Measurements from ENCODE around the gene SLC17A8.
A peak's percentile ranks its signal among the peaks of the same experiment; 100 is the strongest.
"Not testable (repeated sequence)": the region's sequence is repeated elsewhere in the genome, so short reads cannot be mapped to it uniquely, and the experiment has no call there.

SLC17A8 gene

DNA sequence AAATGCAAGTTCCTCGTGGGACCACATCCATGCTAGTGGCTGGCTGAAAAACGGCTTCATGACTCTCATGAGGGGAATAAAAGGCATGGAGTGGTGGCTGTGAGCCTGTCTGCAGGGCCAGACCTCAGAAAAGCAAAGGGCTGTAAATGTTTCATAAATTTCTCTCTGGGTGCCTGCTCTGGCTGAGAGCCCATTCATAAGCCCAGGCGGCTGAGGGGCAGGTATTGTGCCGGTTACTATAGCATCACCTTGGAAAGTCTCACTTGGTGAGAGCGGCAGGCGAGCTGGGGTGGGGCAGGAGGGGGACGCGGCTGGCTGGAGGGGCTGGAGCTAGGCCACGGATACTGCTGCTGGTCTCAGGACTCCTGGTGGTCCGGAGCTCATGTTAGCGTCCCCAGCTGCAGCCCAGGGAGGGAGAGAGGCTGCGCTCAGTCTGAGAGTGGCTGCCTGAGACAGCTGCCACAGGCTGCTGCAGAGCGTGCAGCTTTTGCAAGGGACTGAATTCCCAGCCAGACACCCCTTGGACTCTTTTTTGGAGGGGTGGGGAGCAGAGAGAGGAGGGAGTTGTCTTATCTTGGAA is at the start of gene SLC17A8:
TSS of gene SLC17A8 (plus strand) at position 431 of the 580 bp plus-strand sequence. CDS start 318 bp downstream, outside the sequence.
- FAIRE-seq: no peak

DNA sequence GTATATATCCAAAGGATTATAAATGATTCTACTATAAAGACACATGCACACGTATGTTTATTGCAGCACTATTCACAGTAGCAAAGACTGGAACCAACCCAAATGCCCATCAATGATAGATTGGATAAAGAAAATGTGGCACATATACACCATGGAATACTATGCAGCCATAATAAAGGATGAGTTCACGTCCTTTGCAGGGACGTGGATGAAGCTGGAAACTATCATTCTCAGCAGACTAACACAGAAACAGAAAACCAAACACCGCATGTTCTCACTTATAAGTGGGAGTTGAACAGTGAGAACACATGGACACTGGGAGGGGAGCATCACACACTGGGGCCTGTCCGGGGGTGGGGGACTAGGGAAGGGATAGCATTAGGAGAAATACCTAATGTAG is 48.7 kb upstream of the SLC17A8 start:
- FAIRE-seq: not testable (repeated sequence)

GRCh38 chr12:100311317-100311716 is 45.6 kb upstream of the SLC17A8 start:
- FAIRE-seq: no peak

DNA sequence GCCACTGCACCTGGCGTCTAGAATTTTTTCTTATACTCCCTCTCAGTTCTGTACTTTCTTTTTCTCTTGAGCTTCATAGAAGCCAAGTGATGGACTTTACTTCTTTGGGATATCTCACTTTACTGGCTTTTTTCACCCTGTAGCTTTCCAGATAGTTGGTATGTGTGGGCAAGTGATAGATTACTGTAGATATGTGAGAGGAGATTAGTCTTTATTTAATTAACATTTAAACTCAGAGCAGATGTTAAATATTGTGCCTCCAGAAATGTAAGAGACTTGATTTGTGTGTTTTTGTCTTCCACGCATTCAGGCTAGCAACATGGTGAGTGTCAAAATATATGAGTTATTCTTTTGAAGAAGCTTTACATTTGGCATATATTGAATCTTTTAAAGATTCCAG is 39.5 kb upstream of the SLC17A8 start:
- FAIRE-seq: no peak

DNA sequence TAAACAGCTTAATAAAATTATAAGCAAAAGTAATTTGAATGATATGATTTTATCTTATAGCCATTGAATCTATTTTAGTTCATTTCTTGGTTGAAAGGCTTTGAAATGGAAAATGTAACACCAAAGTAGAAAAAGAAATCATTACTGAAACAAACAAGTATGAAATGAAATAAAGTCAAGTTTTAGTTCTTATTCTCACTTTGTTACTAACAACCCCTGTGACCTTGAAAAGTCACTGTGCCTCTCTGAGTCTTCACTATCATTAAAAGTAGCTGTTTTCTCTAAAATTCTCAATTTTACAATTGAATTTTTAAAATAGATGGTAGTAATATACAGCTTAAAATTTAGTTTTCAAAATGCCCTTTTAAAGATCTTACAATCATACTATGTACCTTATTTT is 32.4 kb upstream of the SLC17A8 start:
- no peak for FAIRE-seq

GRCh38 chr12:100326208-100326607 is 30.7 kb upstream of the SLC17A8 start:
- peak; percentile 47 for FAIRE-seq

DNA sequence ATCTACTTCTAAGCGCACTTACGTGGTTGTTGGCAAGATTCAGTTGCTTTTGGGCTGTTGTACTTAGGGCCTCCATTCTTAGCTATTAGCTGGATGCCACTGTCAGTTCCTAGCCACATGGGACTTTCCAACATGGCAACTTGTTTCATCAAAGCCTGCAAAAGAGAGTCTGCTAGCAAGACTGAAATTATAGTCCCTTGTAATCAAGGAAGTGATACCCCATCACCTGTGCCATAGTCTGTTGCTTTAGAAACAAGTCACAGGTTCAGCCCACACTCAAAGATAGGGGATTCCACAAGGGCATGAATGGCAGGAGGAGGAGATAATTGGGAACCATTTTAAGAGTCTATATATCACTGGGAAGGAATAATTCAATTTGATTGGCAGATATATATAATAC is 27.1 kb upstream of the SLC17A8 start:
- FAIRE-seq: no peak

DNA sequence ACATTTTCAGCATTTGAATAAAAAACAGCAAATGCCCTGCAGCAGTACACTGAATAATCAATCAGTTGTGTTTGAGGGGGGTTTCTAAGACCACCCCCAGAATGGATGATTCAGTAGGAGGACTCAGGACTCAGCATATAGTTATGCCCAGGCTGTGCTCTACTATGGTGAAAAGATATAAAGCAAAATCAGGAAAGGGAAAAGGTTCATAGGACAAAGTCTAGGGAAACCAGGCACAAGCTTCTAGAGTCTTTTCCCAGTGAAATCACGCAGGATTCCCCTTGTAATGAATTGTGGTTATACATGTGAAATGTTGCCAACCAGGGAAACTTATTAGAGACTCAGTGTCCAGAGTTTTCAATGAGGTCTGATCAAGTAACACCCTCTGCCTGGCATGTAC is 25.0 kb upstream of the SLC17A8 start:
- no peak for FAIRE-seq

GRCh38 chr12:100332852-100333251 is 24.0 kb upstream of the SLC17A8 start:
- no peak for FAIRE-seq

DNA sequence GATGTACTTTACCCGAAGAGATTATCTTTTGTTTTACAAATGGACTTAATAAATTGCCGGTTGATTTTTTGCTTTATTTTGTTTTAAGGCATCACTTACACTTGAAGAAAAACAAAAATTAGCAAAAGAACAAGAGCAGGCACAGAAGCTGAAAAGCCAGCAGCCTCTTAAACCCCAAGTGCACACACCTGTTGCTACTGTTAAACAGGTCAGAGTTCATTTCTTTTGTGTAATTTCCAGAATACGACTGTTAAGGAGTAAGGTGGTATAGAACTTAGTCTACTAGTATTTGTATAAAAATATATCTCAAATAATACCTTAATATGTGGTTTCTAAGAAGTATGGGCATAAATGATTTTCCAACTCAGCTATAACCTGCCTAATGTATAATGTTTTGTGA is 19.6 kb upstream of the SLC17A8 start:
- no peak for FAIRE-seq

- peak; percentile 73 for FAIRE-seq
Observed at GRCh38 chr12:100337727-100338126, 19.1 kb upstream of the SLC17A8 start.

- no peak for FAIRE-seq
Observed at GRCh38 chr12:100339071-100339470, 17.8 kb upstream of the SLC17A8 start.

DNA sequence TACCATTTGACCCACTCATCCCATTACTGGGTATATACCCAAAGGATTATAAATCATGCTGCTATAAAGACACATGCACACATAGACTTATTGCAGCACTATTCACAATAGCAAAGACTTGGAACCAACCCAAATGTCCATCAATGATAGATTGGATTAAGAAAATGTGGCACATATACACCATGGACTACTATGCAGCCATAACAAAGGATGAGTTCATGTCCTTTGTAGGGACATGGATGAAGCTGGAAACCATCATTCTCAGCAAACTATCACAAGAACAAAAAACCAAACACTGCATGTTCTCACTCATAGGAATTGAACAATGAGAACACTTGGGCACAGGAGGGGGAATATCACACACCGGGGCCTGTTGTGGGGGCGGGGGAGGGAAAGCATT is 14.0 kb upstream of the SLC17A8 start:
- not testable (repeated sequence) for FAIRE-seq

DNA sequence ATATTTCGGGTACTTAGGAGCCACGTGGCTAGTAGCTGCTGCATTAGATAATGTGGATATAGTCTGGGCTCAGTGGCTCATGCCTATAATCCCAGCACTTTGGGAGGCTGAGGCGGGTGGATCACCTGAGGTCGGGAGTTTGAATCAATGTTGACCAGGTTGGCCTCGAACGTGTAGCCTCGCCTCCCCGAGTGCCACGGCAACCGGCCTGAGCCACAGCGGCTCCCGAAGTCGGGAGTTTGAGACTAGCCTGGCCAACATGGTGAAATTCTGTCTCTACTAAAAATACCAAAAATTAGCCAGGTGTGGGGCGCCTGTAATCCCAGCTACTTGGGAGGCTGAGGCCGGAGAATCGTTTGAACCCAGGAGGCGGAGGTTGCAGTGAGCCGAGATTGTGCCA is 12.5 kb upstream of the SLC17A8 start:
- not testable (repeated sequence) for FAIRE-seq

DNA sequence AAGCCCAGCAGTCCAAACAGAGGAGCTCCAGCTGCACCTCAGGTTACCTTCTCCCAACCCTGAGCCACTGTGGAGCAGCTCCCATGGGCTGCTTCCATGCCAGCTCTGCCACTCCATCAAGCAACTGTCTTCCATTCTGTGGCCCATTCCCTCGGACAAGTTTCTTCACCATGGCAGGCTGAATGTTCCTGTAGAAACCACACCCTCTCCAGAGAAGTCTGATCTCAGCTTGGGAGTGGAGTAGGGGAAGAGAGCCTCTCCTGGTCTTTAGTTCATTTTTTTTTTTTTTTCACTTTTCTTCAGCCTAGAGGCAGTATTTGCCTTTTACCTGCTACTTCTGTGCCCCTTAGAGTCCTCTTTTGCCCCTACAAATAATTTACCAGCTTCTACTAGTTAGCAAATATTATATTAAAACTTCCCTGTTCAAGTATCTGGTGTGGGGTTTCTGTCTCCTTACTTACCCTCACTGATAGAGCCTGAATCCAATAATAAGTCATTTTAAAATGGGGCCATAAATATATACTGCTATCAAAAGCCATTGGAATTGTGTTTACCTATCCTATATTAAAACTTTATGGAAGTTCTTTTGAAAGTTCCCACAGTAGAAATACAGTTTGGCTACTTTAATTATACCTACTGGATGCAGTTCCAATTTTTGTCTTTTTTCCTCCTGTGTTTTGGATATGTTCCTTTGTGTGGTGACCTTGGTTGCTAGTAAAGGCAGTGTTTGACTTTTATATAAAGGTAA is 11.7 kb upstream of the SLC17A8 start:
- no peak for FAIRE-seq

- no peak for FAIRE-seq
Observed at GRCh38 chr12:100346660-100347059, 10.2 kb upstream of the SLC17A8 start.

- no peak for FAIRE-seq
Observed at GRCh38 chr12:100348657-100349454, 8.0 kb upstream of the SLC17A8 start.

DNA sequence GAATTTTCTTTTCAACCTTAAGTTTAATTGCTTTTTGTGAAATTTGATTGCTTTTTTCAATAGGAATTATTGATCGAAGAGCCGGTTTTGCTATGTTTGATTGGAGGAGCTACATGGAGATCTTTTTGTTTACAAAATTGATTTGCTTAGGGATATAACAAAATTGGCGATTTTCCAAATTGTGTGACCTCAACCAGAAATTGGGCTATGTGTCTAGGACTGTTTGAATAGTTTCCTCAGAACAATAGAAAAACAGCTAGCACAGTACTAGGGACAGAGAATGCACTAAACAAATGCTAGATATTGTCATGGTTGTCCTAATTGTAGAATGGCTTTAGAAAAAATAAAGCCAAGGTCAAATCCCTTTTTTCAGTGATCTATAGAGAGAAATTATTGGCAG is 2.4 kb downstream of the SLC17A8 start:
- FAIRE-seq: no peak

DNA sequence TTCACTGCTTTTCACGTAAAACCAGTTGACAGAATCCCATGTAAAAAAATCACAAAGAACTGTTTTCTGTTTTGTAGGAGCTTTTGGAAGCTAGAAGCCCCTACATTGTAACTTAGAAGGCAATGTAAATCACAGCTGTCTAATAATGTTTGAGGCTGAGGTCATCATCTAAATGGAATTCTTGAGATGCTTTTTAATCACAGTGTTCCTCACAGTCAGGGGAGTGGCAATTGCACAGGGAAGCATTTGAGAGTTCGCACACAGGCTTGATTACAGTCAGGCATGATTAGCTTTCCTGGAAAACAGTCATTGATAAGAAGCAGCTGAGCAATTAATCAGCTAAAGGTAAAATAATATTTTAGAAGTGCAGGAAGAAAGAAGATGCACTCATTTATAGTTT is 2.9 kb downstream of the SLC17A8 start:
- no peak for FAIRE-seq

GRCh38 chr12:100360450-100360849 is 3.6 kb downstream of the SLC17A8 start:
- FAIRE-seq: no peak

DNA sequence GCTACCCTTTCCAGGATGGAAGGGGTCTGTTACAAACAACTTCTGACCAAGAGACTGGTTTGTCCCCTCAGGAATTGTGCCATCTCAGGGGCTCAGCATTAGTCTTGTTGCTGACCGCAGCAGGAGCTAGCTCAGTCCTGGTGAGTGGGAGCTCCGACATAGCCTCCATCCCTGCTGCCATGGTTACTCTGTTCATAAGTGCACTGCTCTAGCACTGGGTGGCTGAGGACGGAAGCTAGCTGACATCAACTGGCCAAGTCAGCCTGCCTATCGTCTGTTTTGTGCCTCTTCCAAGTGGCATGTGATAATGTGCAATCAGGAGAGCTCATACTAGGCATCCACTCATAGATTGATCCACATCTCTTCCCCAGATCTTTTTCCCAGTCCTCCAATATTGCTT is 7.5 kb downstream of the SLC17A8 start:
- FAIRE-seq: no peak

DNA sequence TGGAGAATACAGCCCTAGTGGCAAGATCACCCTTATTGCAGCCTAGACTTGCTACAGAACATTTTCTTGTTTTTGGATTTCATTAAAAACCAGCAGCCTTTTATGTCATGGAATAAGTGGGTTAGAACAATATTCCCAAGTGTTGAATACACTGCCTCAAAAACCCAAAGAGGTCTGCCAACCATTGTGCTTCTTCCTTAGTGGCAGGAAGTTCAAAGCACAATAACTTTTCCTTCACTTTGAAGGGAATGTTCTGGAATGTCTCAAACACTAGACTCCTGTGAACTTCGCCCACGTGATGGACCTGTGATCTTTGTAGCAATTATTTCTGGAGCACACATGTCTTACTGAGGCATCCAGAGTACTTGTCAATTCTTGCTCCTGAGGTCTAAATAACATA is 8.5 kb downstream of the SLC17A8 start:
- no peak for FAIRE-seq

GRCh38 chr12:100368066-100368465 is 11.2 kb downstream of the SLC17A8 start:
- FAIRE-seq: no peak

DNA sequence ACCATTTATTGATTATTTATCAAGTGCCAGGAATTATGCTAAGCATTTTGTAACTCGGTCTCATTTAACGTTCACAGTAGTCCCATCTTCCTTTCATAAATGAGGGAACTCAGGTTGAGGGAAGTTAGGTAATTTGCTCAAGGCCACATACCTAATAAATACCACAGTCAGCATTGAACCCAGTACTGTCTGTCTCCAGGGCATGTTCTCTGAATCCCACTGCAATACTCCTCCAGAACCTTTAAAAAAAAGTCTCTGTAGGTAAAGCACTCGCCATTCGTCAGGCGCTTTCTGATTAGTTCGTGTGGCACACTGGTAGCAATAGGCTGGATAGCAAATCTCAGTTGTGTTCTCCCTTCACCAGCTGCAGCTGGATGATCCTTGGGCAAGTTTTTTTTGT is 14.3 kb downstream of the SLC17A8 start:
- FAIRE-seq: no peak
